GM18909 (cell line): Measurements from ENCODE around the gene SLC35F2.

ENCODE experiments used
- ATAC-seq: cut with Tn5 transposase; IDR thresholded peaks from one replicate; pipeline ENCODE4 v1.9.1; 2021; ENCODE audit warnings: mild to moderate bottlenecking; ENCODE audit not compliant: unreplicated experiment, poor library complexity

Gene SLC35F2

DNA sequence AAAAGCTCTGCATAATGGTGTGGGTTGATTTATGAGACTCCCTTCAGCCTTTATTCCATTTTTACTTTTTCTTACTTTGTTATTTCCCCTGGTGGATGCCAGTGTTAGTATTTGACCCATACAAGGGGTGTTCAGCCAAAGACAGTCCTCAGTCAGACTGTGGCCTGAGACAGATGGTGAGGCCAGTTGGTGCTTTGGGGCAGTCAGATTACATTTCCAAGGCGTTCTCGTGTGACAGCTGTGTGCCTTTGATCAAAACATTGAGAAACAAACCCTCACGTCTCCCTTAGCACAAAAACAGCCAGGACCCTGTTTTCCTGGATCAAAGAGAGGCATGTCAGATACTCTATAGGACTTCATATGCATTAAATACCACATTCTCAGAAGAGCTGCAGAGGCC is 115.4 kb downstream of the SLC35F2 start:
- ATAC-seq = no peak

DNA sequence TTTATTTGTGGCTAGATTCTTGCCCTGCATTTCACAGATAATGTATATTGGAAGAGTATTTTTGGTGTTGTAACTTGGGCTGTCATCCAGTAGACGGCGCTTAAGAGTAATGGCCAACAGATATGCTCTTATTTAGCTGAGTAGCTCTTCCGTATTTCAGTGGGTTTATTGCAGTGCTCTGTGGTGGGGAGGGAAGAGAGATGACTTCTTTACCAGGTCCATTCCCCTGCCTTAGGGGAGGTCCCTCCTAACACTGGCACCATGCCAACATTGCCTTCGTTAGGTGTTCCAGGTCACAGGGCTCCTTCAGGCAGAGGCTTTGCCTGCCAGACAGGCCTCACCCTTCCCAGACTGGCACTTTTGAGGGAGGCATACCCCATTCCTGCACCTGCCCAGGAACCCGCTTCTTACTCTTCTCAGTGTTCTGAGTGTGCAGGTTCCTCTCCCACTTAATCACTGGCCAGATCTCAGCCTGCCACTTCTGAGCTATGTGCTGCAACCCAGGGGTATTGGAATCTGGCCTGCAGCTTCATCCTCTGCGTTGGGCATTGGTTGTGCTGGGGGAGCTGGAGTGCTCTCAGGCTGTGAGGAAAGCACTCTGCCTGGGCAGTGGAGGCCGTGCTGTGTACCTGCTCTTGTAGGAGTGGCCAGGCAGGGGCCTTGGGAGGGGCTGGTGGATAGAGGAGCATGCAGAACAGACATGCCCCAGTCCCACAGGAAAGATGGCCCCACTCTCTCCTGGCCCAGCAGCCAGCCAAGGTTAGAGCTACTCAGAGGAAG is 117.4 kb downstream of the SLC35F2 start:
- ATAC-seq = peak; percentile 82
